ENCODE results near the gene RASGRF2. TPM values are rescaled to one million over a fixed set of nuclear protein-coding genes. Genes with fewer than 3 reads are reported as not detected.

Gene RASGRF2
- total RNA-seq, 5 donors from 2014 or later (not counting 1 experiment from before 2014, with no cell fraction given): 25.2 to 53.0 (median 27.0) TPM

DNA sequence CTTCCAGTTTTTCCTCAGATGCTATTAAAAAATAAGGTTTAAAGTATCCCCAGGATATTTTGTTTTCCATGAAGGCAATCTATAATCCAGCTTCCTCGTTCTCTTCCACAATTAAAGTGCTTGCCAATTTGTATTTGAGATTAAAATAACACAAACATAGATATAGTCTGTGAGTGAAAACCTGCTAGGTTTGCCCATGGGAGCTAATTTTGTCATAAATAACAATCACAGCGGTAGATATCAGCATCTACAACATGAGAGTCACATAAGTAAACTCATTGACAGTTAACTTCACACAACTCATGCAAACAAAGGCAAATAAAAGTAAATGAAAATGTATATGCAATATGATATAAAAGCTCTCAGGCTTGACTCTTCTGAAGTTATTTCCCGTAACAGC is 29.2 kb upstream of the RASGRF2 start:
- no peaks in the 10 kb centered on the region for H3K9me3 Mint-ChIP-seq
- H3K27me3 Mint-ChIP-seq: no peaks in the 10 kb centered on the region
- no peak overlapping the region for H3K4me3 Mint-ChIP-seq
- H3K27ac Mint-ChIP-seq: no peak overlapping the region
- H3K27me3 ChIP-seq (replicated peaks in 1 of 2; ENCODE audit: control insufficient read depth in 2 of 2, extremely low read depth in 1 of 2, insufficient read depth in 2 of 2, low read length in 1 of 2): no peaks in the 10 kb centered on the region
- no peak overlapping the region for H3K27ac ChIP-seq (ENCODE audit: low read length)
- H3K36me3 ChIP-seq (ENCODE audit: control insufficient read depth in 2 of 2, extremely low read depth in 1 of 2, insufficient read depth in 1 of 2, low read length in 1 of 2): no peaks in the 10 kb centered on the region
- H3K4me1 ChIP-seq (ENCODE audit: control insufficient read depth in 1 of 2, extremely low read depth in 1 of 2, insufficient read depth in 2 of 2, low read length in 2 of 2): no peaks in the 10 kb centered on the region
- H3K36me3 Mint-ChIP-seq: no peaks in the 10 kb centered on the region
- no CpG with 5 or more reads among the region's 3 CpGs for WGBS (ENCODE audit: insufficient coverage)
- peaks cover 12 to 20% (median 15%) of the 10 kb centered on the region in 3 donors for H3K4me1 Mint-ChIP-seq
- DNase-seq (no peak), ATAC-seq (replicated peaks in 1 of 4) (no peak)
- no peaks in the 10 kb centered on the region for H3K9me3 ChIP-seq
- POLR2A ChIA-PET: no interaction called here
- H3K4me3 ChIP-seq (ENCODE audit: control insufficient read depth in 1 of 2, extremely low read depth in 1 of 2, low read length in 1 of 2): no peak overlapping the region
- CTCF ChIA-PET: interaction anchor here in 1 of 2 donors (1.0 kb wide), 1 partner anchor 177 kb away, joined by 3 read pairs; no protein-coding TSS in a partner anchor

GRCh38 chr5:80931411-80931810 is 28.8 kb upstream of the RASGRF2 start:
- Mint-ChIP-seq H3K9me3 (no peaks in the 10 kb centered on the region), H3K4me3 (no peak overlapping the region), H3K4me1 (peaks cover 14 to 23% (median 15%) of the 10 kb centered on the region in 3 donors), H3K36me3 (no peaks in the 10 kb centered on the region), H3K27ac (no peak overlapping the region), H3K27me3 (no peaks in the 10 kb centered on the region)
- no peaks in the 10 kb centered on the region for H3K4me1 ChIP-seq (ENCODE audit: control insufficient read depth in 1 of 2, extremely low read depth in 1 of 2, insufficient read depth in 2 of 2, low read length in 2 of 2)
- no peak overlapping the region for H3K4me3 ChIP-seq (ENCODE audit: control insufficient read depth in 1 of 2, extremely low read depth in 1 of 2, low read length in 1 of 2)
- no peaks in the 10 kb centered on the region for H3K36me3 ChIP-seq (ENCODE audit: control insufficient read depth in 2 of 2, extremely low read depth in 1 of 2, insufficient read depth in 1 of 2, low read length in 1 of 2)
- no peaks in the 10 kb centered on the region for H3K9me3 ChIP-seq
- ChIA-PET POLR2A (interaction anchor here in 1 of 2 donors (0.5 to 0.6 kb wide), 2 partner anchors 24 to 559 kb away, joined by 3 to 4 read pairs; no protein-coding TSS in a partner anchor), CTCF (interaction anchor here in 1 of 2 donors (0.6 to 1.0 kb wide), 2 partner anchors 92 to 177 kb away, joined by 3 to 5 read pairs; no protein-coding TSS in a partner anchor)
- no peak overlapping the region for H3K27ac ChIP-seq (ENCODE audit: low read length)
- H3K27me3 ChIP-seq (replicated peaks in 1 of 2; ENCODE audit: control insufficient read depth in 2 of 2, extremely low read depth in 1 of 2, insufficient read depth in 2 of 2, low read length in 1 of 2): no peaks in the 10 kb centered on the region
- DNase-seq: no peak
- ATAC-seq (replicated peaks in 1 of 4): no peak
- no CpG with 5 or more reads among the region's 1 CpG for WGBS (ENCODE audit: insufficient coverage)

DNA sequence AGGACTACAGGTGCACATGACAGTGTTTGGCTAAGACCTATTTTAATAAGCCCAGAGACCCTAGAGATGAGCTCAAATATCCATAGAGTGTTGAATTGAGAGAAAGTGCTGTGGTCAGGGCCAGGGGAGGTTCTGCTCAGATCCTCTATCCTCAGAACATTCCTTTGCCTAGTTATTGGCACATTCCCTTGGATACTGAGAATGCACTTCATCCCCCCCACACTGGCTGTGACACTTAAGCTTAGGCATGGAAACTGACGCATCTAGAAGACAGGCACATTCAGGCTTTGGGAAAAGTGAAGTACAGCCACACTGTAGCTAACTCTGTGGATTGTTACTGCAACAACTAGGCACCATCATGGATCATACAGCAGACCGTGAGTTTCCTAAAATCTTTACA is 27.1 kb upstream of the RASGRF2 start:
- Mint-ChIP-seq H3K36me3 (no peaks in the 10 kb centered on the region), H3K27me3 (no peaks in the 10 kb centered on the region), H3K4me3 (no peak overlapping the region), H3K9me3 (no peaks in the 10 kb centered on the region), H3K27ac (no peak overlapping the region), H3K4me1 (peaks cover 5 to 10% (median 9%) of the 10 kb centered on the region in 3 donors)
- ATAC-seq (replicated peaks in 1 of 4) (no peak), DNase-seq (no peak)
- POLR2A ChIA-PET: no interaction called here
- Histone ChIP-seq H3K9me3 (no peaks in the 10 kb centered on the region), H3K4me3 (ENCODE audit: control insufficient read depth in 1 of 2, extremely low read depth in 1 of 2, low read length in 1 of 2) (no peak overlapping the region), H3K36me3 (ENCODE audit: control insufficient read depth in 2 of 2, extremely low read depth in 1 of 2, insufficient read depth in 1 of 2, low read length in 1 of 2) (no peaks in the 10 kb centered on the region), H3K4me1 (ENCODE audit: control insufficient read depth in 1 of 2, extremely low read depth in 1 of 2, insufficient read depth in 2 of 2, low read length in 2 of 2) (no peaks in the 10 kb centered on the region), H3K27me3 (replicated peaks in 1 of 2; ENCODE audit: control insufficient read depth in 2 of 2, extremely low read depth in 1 of 2, insufficient read depth in 2 of 2, low read length in 1 of 2) (no peaks in the 10 kb centered on the region), H3K27ac (ENCODE audit: low read length) (no peak overlapping the region)
- CTCF ChIA-PET: no interaction called here
- 92% methylated on average over 2 of the region's 2 CpGs for WGBS (ENCODE audit: insufficient coverage)

- peak in 1 of 4 experiments; percentile 29 for ATAC-seq (replicated peaks in 1 of 4)
- peaks cover 4% of the 10 kb centered on the region for H3K36me3 Mint-ChIP-seq
- 95% methylated on average over 4 of the region's 4 CpGs for WGBS (ENCODE audit: insufficient coverage)
- Histone ChIP-seq H3K9me3 (no peaks in the 10 kb centered on the region), H3K4me3 (ENCODE audit: control insufficient read depth in 1 of 2, extremely low read depth in 1 of 2, low read length in 1 of 2) (no peak overlapping the region), H3K27ac (ENCODE audit: low read length) (no peak overlapping the region), H3K36me3 (ENCODE audit: control insufficient read depth in 2 of 2, extremely low read depth in 1 of 2, insufficient read depth in 1 of 2, low read length in 1 of 2) (no peaks in the 10 kb centered on the region), H3K4me1 (ENCODE audit: control insufficient read depth in 1 of 2, extremely low read depth in 1 of 2, insufficient read depth in 2 of 2, low read length in 2 of 2) (no peaks in the 10 kb centered on the region), H3K27me3 (replicated peaks in 1 of 2; ENCODE audit: control insufficient read depth in 2 of 2, extremely low read depth in 1 of 2, insufficient read depth in 2 of 2, low read length in 1 of 2) (no peaks in the 10 kb centered on the region)
- peaks cover 5 to 9% (median 9%) of the 10 kb centered on the region in 3 donors for H3K4me1 Mint-ChIP-seq
- H3K9me3 Mint-ChIP-seq: peaks cover 0 to 3% (median 0%) of the 10 kb centered on the region in 3 donors
- POLR2A ChIA-PET: interaction anchor here in 1 of 2 donors (0.6 kb wide), 1 partner anchor 63 kb away, joined by 3 read pairs; no protein-coding TSS in a partner anchor
- DNase-seq: peak in 4 of 35 experiments; percentile 2 to 24 (median 5)
- CTCF ChIA-PET: interaction anchor here (0.5 to 1.3 kb wide), 3 partner anchors 40 to 194 kb away, joined by 3 to 16 read pairs (median 4); no protein-coding TSS in a partner anchor
- no peak overlapping the region for H3K27ac Mint-ChIP-seq
- no peak overlapping the region for H3K4me3 Mint-ChIP-seq
- peaks cover 2 to 4% of the 10 kb centered on the region in 2 donors for H3K27me3 Mint-ChIP-seq
Observed at GRCh38 chr5:80934751-80935150, 25.4 kb upstream of the RASGRF2 start.

GRCh38 chr5:80935811-80936385 is 24.3 kb upstream of the RASGRF2 start:
- POLR2A ChIA-PET: interaction anchor here in 1 of 2 donors (0.6 to 0.7 kb wide), 2 partner anchors 48 to 66 kb away, joined by 3 read pairs; no protein-coding TSS in a partner anchor
- no peaks in the 10 kb centered on the region for H3K36me3 ChIP-seq (ENCODE audit: control insufficient read depth in 2 of 2, extremely low read depth in 1 of 2, insufficient read depth in 1 of 2, low read length in 1 of 2)
- CTCF ChIA-PET: interaction anchor here (0.7 to 1.7 kb wide), 5 partner anchors 15 to 193 kb away, joined by 3 to 9 read pairs (median 4); no protein-coding TSS in a partner anchor
- peaks cover 4% of the 10 kb centered on the region for H3K36me3 Mint-ChIP-seq
- H3K4me3 Mint-ChIP-seq: no peak overlapping the region
- no peak overlapping the region for H3K27ac Mint-ChIP-seq
- H3K27me3 Mint-ChIP-seq: peaks cover 2 to 4% of the 10 kb centered on the region in 2 donors
- 100% methylated on average over 1 of the region's 3 CpGs for WGBS (ENCODE audit: insufficient coverage)
- H3K9me3 Mint-ChIP-seq: peaks cover 0 to 3% (median 0%) of the 10 kb centered on the region in 3 donors
- no peaks in the 10 kb centered on the region for H3K9me3 ChIP-seq
- H3K4me3 ChIP-seq (ENCODE audit: control insufficient read depth in 1 of 2, extremely low read depth in 1 of 2, low read length in 1 of 2): no peak overlapping the region
- no peaks in the 10 kb centered on the region for H3K27me3 ChIP-seq (replicated peaks in 1 of 2; ENCODE audit: control insufficient read depth in 2 of 2, extremely low read depth in 1 of 2, insufficient read depth in 2 of 2, low read length in 1 of 2)
- ATAC-seq (replicated peaks in 1 of 4) (peak in 2 of 4 experiments; percentile 45 to 52), DNase-seq (peak in 1 of 35 experiments; percentile 25)
- peaks cover 5 to 9% (median 9%) of the 10 kb centered on the region in 3 donors for H3K4me1 Mint-ChIP-seq
- no peak overlapping the region for H3K27ac ChIP-seq (ENCODE audit: low read length)
- H3K4me1 ChIP-seq (ENCODE audit: control insufficient read depth in 1 of 2, extremely low read depth in 1 of 2, insufficient read depth in 2 of 2, low read length in 2 of 2): no peaks in the 10 kb centered on the region

DNA sequence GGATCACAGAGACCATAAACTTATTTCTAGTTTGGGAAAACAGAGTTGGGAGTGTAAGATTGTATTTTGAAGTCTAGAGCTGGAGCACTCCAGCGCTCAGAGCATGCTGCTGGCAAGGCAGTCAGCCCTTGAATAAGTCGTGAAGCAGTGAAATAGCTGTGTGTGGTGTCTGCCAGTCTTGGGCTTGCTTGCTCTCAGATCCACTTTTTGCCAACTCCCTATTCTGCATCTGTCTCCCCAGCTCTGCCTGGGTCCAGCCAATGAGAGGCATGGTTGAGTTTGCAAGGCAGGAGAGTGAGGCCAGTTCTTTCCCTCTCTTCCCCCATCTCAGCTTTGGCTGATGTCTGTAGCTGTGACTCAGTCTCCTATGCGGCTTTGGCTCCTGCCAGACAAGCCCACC is 23.3 kb upstream of the RASGRF2 start:
- Mint-ChIP-seq H3K27me3 (peaks cover 2 to 4% of the 10 kb centered on the region in 2 donors), H3K4me3 (no peak overlapping the region), H3K4me1 (peaks cover 5 to 9% (median 9%) of the 10 kb centered on the region in 3 donors), H3K36me3 (peaks cover 4% of the 10 kb centered on the region), H3K9me3 (peaks cover 0 to 3% (median 0%) of the 10 kb centered on the region in 3 donors), H3K27ac (no peak overlapping the region)
- CTCF ChIA-PET: interaction anchor here (1.0 to 1.7 kb wide), 2 partner anchors 171 kb away, joined by 7 to 9 read pairs; no protein-coding TSS in a partner anchor
- DNase-seq (no peak), ATAC-seq (replicated peaks in 1 of 4) (no peak)
- H3K4me3 ChIP-seq (ENCODE audit: control insufficient read depth in 1 of 2, extremely low read depth in 1 of 2, low read length in 1 of 2): no peak overlapping the region
- POLR2A ChIA-PET: interaction anchor here in 1 of 2 donors (0.6 kb wide), 1 partner anchor 8 kb away, joined by 3 read pairs; no protein-coding TSS in a partner anchor
- H3K9me3 ChIP-seq: no peaks in the 10 kb centered on the region
- H3K36me3 ChIP-seq (ENCODE audit: control insufficient read depth in 2 of 2, extremely low read depth in 1 of 2, insufficient read depth in 1 of 2, low read length in 1 of 2): no peaks in the 10 kb centered on the region
- no peak overlapping the region for H3K27ac ChIP-seq (ENCODE audit: low read length)
- WGBS (ENCODE audit: insufficient coverage): 80% methylated on average over 1 of the region's 3 CpGs
- H3K27me3 ChIP-seq (replicated peaks in 1 of 2; ENCODE audit: control insufficient read depth in 2 of 2, extremely low read depth in 1 of 2, insufficient read depth in 2 of 2, low read length in 1 of 2): no peaks in the 10 kb centered on the region
- H3K4me1 ChIP-seq (ENCODE audit: control insufficient read depth in 1 of 2, extremely low read depth in 1 of 2, insufficient read depth in 2 of 2, low read length in 2 of 2): no peaks in the 10 kb centered on the region
